SK-N-MC (cell line): ENCODE measurements around the gene TFAP2E.

Experiments used
- EZH2 ChIP-seq: fragments of 200-600 bp; sonication (generic); IDR thresholded peaks from one replicate; pipeline ENCODE4 v1.6.1; 2017; ENCODE audit warnings: antibody characterized with exemption
- POLR2AphosphoS5 ChIP-seq: IDR thresholded peaks from 2 replicates; pipeline ENCODE4 v1.6.1; 2012; ENCODE audit warnings: mild to moderate bottlenecking, low read depth, low read length, borderline replicate concordance

GRCh38 chr1:35623832-35624231, 50.7 kb downstream of the TFAP2E start:
- TF ChIP-seq POLR2AphosphoS5, result no peak
- no peak for TF ChIP-seq EZH2
